CMK (cell line): ENCODE data around the gene NOL3.
A peak's percentile ranks its signal among the peaks of the same experiment; 100 is the strongest.

Source experiments
- DNase-seq: peaks from one replicate; pipeline ENCODE4 v3.0.0-alpha.2; 2010; ENCODE audit warnings: low read depth

NOL3 gene

GRCh38 chr16:67170949-67171649, 761 bp downstream of the NOL3 start:
- no peak for DNase-seq

DNA sequence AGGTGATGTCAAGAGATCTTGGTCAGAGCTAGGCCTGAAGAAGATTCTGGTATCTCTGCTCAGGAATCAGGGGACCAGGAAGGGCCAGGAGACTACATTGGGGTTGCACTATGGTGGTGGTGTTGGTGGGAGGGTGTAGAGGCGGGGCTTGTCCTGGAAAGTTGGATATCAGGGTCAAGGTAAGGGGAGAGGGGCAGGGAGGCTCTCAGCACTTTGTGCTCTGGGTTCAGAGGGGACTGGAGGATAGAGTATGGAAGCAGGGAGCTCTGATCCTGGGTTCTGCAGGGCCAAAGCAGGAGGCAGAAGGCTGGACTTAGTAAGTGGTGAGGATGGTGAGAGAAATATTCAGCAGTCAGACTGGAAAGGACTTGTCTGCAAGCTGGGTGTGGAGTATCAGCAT, 3.0 kb downstream of the NOL3 start:
- no peak for DNase-seq

DNA sequence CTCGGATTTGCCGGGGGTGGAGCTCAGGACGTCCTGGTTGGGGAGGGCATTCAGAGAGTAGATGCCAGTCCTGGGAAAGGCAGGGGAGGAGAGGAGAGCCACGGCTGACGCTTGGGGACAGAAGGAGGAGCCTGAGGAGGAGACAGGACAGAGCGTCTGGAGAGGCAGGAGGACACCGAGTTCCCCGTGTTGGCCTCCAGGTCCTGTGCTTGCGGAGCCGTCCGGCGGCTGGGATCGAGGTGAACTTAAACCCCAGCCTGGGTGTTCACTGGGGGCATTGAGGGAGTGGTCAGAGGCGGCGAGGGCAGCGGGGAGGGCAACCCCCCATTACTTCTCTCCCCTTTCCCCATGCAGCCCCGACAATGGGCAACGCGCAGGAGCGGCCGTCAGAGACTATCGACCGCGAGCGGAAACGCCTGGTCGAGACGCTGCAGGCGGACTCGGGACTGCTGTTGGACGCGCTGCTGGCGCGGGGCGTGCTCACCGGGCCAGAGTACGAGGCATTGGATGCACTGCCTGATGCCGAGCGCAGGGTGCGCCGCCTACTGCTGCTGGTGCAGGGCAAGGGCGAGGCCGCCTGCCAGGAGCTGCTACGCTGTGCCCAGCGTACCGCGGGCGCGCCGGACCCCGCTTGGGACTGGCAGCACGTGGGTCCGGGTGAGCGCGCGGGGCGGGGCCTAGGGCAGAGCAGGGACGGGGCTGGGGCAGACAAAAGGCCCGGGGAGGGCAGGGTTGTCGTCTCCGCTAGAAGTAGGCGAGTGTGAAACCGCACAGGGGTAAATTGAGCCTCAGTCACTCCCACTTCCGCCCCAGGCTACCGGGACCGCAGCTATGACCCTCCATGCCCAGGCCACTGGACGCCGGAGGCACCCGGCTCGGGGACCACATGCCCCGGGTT, 3.7 kb downstream of the NOL3 start:
- DNase-seq: no peak

- DNase-seq: no peak
Observed at GRCh38 chr16:67174706-67175231, 4.4 kb downstream of the NOL3 start.

GRCh38 chr16:67176662-67177061, 6.3 kb downstream of the NOL3 start:
- DNase-seq: no peak

DNA sequence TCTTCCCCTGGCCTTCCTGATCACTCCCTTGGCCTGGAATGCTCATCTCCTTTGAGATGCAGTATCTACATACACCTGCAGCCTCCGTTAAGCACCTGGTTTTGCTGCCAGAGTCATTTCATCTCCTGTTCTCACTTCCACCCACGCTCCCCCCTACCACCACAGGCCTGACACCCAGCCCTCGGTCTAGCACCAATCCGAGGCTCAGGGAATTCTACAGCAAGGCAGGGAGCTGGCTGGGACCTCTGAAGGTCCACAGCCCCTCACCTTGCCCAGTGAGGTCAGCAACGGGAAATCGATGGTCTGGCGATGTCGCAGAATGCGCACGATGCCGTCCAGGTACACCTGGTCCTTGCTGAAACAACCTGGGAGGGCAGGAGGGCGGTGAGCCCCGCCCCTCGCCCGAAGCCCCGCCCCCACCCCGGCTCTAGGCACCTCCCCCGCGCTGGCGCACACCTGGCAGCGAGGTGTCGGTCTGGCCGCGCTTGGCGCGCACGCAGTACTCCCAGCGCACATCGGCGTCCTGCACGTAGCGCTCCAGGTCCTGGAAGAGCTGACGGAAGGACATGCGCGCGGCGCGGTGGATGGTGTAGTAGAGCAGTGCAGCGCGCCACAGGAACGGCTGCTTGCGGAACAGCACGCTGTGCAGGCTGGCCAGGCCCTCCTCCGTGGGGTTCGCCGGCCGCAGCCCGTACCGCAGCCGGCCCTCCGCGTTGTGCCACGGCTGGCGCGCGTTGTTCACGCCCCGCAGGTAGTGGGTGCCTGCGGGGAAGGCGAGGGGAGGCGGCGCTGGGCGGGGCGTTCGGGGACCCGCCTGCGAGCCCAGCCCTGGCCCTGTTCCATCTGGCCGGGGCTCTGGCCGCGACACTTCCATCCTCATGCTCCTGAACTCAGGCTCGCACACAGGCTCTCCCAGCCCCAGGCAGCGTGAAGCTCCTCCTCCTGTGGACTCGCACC, 7.7 kb downstream of the NOL3 start:
- DNase-seq: no peak

GRCh38 chr16:67179421-67180080, 9.2 kb downstream of the NOL3 start:
- DNase-seq: no peak

DNA sequence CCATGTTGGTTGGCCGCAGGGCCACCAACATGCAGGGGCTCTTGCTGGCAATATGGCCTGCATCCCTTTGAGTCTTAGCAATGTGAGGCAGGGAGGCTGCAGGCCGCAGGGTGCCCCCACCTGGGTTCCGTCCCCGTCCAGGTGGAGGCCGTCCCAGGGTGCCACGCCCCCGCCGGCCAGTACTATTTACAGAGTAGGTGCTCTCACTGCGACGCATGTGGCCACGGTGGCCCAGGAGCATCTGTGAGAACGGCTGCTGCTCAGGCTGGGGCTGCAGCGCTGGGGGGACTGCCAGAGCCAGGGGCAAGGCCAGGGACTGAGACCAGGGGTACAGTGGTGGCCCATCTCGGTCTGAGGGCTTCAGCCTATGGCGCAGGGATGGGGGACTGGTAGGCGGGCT, 9.8 kb downstream of the NOL3 start:
- DNase-seq: no peak

GRCh38 chr16:67181346-67181745, 11.0 kb downstream of the NOL3 start:
- no peak for DNase-seq

GRCh38 chr16:67182288-67182687, 11.9 kb downstream of the NOL3 start:
- no peak for DNase-seq

DNA sequence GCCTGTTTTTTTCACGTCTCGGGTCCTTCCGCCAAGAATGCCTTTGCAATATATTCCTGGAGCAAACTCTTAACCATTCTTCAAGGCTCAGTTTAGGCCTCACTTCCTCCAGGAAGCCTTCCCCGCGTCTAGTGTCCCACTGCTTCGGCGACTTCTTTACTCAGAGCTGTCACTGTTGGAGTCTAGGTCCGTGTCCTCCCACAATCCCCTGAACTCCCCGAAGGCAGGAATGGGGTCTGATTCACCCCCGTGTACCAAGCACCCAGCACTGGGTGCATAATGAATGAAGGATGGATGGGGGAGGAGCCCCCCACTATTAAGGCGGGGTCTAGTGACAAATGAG, 12.9 kb downstream of the NOL3 start:
- no peak for DNase-seq

DNA sequence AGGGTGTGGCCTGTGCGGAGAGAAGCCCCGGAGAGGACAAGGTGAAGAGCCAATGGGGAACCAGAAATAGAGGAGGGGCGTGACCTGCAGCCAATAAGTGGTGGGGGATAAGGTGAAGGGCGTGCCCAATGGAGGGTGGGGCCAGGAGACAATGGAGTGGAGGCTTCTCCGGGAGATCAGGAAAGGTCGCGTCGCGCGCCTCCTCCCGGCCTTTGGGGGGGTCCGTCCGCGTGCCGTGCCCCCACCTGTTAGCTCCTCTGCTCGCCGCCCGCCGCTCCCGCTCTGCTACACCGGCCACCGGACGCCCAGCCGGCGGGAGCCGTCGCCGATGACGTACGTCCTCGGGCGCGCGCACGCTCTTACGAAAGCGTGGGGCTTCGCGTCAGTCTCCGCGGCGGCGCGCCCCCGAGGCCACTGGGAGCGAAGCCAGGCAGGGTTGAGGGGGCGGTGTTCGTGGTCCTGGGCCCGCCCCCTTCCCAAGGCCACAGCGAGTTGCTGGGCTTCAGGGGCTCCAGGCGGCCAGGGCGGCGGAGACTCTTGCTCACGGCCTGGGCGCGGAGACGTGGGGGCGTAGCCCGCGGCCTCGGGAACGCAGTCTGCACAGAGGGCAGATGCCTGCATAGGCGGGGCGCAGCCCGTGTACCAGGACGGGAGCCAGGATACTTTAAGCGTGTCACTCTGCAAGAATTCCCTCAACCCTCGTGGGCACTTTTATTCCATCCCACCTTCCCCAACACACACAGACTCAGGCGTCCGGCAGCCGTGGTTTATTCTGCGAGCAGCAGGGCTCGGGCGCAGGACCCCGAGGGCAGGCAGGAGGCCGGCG, 13.5 kb downstream of the NOL3 start, which contains the start of gene MATCAP1:
TSS of gene MATCAP1 (minus strand) at position 337 of the 826 bp plus-strand sequence. CDS start 3,353 bp downstream, outside the sequence.
- DNase-seq: peak; percentile 92

- no peak for DNase-seq
Observed at GRCh38 chr16:67184453-67184994, 14.2 kb downstream of the NOL3 start.

GRCh38 chr16:67184995-67185650, 14.8 kb downstream of the NOL3 start:
- DNase-seq: peak; percentile 71

- DNase-seq: no peak
Observed at GRCh38 chr16:67185651-67186134, 15.4 kb downstream of the NOL3 start.

DNA sequence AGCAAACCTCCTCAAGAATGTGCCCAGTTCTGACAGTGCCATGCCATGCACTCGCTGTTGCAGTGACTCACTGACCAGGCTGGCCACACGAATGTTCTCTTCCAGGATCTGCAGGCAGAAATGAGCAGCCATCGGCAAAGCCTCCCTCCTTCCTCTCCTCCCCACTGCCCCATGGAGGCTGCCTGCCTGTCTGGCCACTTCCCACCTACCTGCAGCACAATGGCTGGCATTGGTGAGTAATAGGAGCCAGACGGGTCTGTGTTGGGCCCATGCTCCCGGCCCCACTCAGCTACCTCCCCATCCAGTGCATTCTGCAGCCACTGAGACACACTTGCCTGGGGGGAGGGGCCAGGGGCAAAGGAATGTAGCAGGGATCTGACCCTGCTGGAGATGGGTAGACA, 16.2 kb downstream of the NOL3 start:
- DNase-seq: no peak

DNA sequence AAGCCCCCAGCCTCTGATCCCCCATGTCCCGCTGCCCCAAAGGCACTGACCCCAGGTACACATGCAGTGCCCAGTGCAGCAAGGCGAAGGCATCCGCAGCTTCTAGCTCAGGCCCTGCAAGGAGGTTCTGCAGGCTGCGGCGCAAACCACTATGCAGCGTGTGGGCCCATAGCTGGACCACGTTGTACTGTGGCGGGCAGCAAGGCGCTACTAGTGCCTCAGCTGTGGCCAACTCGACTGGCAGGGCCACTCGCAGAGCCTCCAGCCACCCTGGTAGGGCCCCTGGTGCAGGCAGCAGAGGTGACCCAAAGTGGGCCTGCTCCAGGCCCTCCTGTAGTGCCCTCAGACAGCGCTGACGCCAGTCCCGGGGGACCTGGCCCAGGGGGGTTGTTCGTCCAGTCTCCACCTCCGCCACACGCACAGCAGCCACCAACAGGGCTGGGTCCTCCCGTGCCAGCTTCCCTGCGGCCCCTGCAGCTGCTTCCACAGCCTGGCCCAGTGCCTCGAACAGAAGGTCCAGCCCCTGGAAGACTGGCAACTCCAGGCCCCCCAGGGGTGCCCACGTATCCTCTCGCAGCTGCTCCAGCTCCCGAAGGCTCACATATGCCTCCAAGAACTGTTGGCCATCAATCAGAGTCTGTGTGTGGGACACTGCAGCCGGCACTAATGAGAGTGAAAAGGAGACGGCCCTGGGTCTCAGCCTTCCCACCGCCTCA, 17.0 kb downstream of the NOL3 start:
- DNase-seq: no peak

GRCh38 chr16:67188323-67188722, 18.0 kb downstream of the NOL3 start:
- no peak for DNase-seq

DNA sequence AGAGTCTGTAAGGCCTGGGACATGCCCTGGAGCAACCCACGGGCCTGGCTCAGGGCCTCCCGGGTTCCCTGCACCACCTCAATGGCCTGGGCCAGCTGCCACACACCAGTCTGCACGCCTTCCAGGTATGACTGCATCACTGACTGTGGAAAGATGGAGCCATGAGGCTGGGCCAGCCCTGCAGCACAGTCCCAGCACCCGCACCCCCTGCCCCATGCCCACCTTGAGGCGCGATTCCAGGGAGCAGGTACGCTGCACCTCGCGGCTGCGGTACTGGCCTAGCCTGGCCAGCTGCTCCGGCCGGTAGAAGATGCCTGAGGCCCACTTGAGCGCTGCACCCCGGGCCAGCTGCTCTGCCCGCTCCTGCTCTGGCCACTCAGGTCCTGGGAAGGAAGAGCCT, 18.5 kb downstream of the NOL3 start:
- DNase-seq: no peak
